NCI-H1694 treated with DMSO at 0.1 percent for 48 hours (cell line): Measurements from ENCODE around the gene BANF2.
"Not testable (repeated sequence)": the region's sequence is repeated elsewhere in the genome, so short reads cannot be mapped to it uniquely, and the experiment has no call there.

ENCODE experiments used
- DNase-seq: peaks from one replicate; lab custom pipeline; 2025; lab: John Stamatoyannopoulos, UW

BANF2 gene

GRCh38 chr20:17699931-17700351 is at the start of gene BANF2:
Gene BANF2 (plus strand): TSS chr20:17699966. CDS start chr20:17725026, 25,060 bp downstream.
- no peak for DNase-seq

GRCh38 chr20:17650301-17651128 is 49.3 kb upstream of the BANF2 start:
- no peak for DNase-seq

DNA sequence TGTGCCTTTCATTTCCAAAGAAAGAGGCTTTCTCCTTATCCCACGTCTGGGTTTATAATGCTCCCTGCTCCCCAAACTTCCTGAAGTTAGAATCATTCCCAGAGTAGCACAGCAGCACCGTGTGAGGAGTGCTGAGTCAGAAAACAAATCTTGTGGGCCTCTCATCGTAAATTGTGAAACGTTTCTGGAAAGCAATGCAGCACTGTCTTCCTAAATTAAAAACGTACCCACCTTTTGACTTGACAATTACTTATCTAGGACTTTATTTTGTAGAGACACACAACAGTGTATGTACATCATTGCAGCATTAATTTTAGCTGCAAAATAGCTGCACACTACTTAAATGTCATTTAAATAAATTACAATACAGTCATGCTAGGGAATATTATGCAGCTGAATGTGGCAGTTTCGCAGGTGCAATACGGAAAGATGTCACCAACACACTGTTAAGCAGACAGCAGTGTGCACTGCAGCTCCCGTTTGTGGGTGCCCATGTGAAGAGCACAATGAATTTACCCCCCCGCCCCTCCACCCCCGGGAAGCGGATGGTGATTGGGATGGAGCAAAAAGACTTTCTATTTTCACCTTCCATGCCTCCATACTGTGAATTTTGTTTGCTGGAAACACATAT is 48.5 kb upstream of the BANF2 start:
- no peak for DNase-seq

- no peak for DNase-seq
Observed at GRCh38 chr20:17651760-17652388, 47.9 kb upstream of the BANF2 start.

GRCh38 chr20:17652411-17652810 is 47.4 kb upstream of the BANF2 start:
- no peak for DNase-seq

DNA sequence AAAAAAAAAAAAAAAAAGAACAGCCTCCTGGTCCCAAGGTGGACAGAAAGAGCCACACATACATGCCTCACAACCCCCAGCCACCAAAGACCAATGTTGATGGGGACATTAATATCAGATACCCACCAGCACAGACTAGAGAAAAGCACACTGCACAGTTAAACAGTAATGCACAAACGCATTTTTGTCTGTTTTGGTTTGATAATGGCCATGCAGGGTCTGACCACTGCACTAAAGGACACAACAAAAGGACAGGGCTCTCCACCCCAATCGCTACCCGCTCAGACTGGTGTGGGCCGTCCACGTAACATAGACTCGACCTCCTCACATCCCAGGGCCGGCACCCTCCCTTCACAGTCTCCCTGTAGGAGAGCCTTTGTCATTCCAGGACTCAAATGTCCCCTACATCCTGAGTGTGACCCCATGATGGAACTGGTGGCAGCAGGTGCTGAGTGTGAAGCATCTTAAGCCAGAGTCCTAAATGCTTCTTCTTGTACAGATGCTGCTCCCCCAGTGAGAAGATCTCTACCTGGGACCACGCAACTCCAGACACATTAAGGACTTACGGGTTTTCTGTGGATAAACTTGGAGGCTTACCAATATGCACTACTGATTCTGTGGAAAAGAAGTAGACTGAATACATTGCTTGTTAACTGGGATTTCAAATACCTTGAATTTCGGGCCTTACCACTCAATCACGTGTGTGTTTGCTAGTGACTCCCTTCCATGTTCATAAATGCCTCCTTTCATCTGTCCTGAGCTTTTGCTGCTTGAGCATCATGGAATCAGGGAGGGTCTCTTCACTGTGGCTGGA is 45.7 kb upstream of the BANF2 start:
- DNase-seq, result no peak

- no peak for DNase-seq
Observed at GRCh38 chr20:17654649-17655285, 45.0 kb upstream of the BANF2 start.

- DNase-seq, result no peak
Observed at GRCh38 chr20:17655286-17655651, 44.5 kb upstream of the BANF2 start.

DNA sequence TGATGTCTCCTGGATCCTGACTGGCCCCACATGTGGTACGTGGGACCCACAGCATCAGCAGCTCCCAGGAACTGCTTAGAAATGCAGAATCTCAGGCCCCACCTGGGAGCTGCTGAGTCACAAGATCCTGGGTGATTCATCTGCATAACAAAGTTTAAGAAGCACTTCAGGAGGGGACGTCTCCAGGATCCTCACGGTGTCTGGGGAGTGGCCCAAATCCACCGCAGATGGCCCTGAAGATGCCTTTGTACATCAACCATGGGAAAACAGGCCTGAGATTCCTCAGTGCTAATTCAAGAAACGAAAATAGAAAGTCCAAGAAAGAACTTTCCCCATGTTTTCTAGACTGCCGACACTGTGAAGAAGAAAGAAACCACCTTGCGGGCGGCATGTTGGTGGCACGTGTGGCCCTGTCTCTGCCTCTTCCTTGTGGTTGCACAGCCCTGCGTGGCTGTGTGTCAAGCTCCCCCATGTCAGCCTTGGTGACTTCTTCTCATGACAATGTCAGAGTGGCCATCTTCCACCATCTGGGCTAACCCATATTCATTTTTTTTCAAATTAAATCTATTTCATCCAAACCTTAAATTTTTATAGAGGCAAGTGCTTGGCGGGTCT is 43.8 kb upstream of the BANF2 start:
- no peak for DNase-seq

GRCh38 chr20:17657079-17657825 is 42.5 kb upstream of the BANF2 start:
- no peak for DNase-seq

DNA sequence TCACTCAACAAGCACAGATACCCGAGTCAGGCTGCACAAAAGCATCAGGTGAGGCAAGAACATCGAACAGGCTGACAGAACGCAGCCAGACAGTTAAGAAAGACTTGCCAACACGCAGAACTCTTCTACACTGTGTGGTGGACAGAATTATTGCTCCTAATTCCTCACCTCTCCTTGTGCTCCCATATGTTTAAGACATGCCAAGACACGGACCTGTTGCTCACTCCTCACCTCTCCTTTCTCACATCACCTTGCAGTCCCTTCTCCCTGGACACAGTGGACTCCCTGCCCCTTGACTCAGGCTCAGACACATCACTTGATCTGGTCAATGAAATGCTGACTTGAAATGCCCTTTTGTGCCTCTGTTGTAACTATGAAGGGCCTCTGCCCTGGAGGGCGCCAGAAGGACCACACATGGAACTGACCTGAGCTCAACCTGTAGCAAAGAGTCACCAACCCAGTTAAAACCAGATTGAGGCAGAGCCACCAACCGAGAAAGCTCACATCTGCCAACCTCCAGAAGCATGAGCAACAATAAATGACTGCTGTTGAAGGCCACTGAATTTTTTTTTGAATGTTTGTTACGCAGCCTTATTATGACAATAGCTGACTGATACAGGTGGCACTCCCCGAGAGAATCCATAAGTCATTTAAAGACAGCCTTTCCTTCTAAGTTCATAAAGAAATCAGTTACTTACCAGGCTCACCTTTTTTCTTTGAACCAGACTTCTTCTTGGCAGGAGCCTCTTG is 41.7 kb upstream of the BANF2 start:
- DNase-seq, result no peak

GRCh38 chr20:17658648-17658993 is 41.1 kb upstream of the BANF2 start:
- DNase-seq, result no peak

GRCh38 chr20:17659344-17659743 is 40.4 kb upstream of the BANF2 start:
- DNase-seq, result not testable (repeated sequence)

GRCh38 chr20:17659801-17660200 is 40.0 kb upstream of the BANF2 start:
- DNase-seq, result no peak

DNA sequence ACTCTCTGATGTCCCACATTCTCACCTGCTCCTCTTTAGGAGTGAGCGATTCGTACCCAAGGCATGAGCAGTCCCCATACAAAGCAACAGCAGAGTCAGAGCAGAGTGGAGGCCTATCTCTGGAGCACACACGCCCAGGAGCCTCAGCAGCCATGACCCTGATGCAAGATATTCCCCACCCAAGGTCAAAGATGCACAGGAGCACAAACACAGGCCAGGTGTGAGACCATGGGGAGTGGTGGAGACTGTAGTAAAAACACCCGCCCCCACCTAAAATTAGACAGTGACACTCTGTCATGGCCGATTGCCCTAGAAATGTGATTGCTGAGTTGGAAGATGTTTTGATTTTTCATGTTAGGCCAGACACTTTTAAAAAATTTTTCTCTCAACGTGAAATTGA is 39.1 kb upstream of the BANF2 start:
- DNase-seq, result no peak

DNA sequence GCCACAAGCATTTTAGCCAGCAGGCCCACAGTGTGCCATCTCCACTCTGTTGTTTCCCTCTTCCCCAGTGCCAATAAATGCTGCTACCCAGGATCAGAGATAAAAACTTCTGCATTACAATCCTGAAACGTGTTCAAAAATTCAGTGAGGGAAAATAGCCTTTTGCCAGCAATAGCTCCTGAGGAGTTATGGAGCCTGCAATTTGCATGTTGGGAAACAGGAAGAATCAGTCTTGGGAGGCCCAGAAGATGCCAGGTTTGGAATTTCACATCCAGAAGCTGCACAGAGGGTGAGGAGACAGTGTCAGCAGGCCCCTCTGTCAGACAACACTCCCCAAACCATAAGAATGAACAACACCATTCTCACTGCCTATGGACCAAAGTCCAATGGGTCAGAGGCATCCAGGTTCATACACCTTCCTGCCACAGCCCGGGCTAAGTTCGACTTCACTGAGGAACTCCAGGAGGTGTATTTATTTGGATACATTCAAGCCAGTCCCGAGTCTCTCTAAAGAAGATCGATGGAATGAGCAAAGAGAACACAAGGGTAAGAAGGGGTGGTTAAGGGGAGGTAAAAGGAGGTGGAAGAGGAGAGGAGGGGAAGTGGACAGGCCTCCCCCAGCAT is 38.5 kb upstream of the BANF2 start:
- DNase-seq, result no peak

- no peak for DNase-seq
Observed at GRCh38 chr20:17662333-17663039, 37.3 kb upstream of the BANF2 start.

- no peak for DNase-seq
Observed at GRCh38 chr20:17663040-17663399, 36.7 kb upstream of the BANF2 start.

DNA sequence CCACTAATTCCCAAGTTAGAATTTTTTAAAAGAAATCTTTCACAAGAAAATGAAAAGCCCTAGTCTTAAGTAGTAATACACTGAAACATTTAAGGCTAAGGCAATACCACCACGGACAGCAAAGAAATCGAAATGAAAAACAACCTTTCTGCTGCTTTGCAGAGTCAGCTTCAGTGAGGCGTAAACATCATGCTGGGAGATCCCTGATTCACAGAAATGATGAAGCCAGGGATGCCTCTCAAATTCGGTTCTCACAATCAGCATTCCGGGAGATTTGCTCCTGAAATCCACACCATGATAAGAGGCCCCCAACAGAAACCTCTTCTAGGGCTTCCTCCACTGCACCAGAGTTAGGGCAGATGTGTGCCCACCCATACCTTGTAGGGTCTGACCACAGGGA is 36.3 kb upstream of the BANF2 start:
- no peak for DNase-seq
